Liver (tissue), 9 donors: ENCODE measurements around the gene IQCE. TPM values are rescaled to one million over a fixed set of nuclear protein-coding genes. Genes with fewer than 3 reads are reported as not detected.

Source experiments
- DNase-seq: peaks from one replicate; pipeline ENCODE4 v3.0.0-alpha.2; 2017; ENCODE audit warnings: low spot score
- H3K27ac ChIP-seq, 2 donors: one replicate each; pipeline ENCODE4 v1.7.0; 2013; ENCODE audit warnings: inconsistent platforms in 2 of 2, low read length in 2 of 2, control low read depth in 1 of 2, low read depth in 1 of 2, mild to moderate bottlenecking in 1 of 2
- H3K27me3 ChIP-seq, 4 donors: one replicate each; pipeline versions ENCODE4 v1.6.1 to v1.7.0; 2013; ENCODE audit warnings: low read length in 3 of 4, inconsistent platforms in 1 of 4, mild to moderate bottlenecking in 1 of 4, moderate library complexity in 1 of 4; ENCODE audit not compliant: control insufficient read depth in 4 of 4, insufficient read depth in 4 of 4
- H3K36me3 ChIP-seq, 4 donors: one replicate each; pipeline versions ENCODE4 v1.6.1 to v1.7.0; 2013; ENCODE audit warnings: low read length in 3 of 4, mild to moderate bottlenecking in 3 of 4, low read depth in 1 of 4, moderate library complexity in 1 of 4; ENCODE audit not compliant: control insufficient read depth in 4 of 4, insufficient read depth in 3 of 4
- H3K4me1 ChIP-seq, 4 donors: one replicate each; pipeline versions ENCODE4 v1.6.1 to v1.7.0; 2013; ENCODE audit warnings: low read length in 3 of 4, mild to moderate bottlenecking in 3 of 4, moderate library complexity in 1 of 4; ENCODE audit not compliant: control insufficient read depth in 4 of 4, insufficient read depth in 4 of 4
- H3K4me3 ChIP-seq, 3 donors: one replicate each; pipeline versions ENCODE4 v1.6.1 to v1.7.0; 2013; ENCODE audit warnings: low read length in 3 of 3, control low read depth in 1 of 3, low read depth in 1 of 3, mild to moderate bottlenecking in 1 of 3
- H3K9ac ChIP-seq, 2 donors: one replicate each; pipeline ENCODE4 v1.7.0; 2013; ENCODE audit warnings: low read length in 2 of 2, mild to moderate bottlenecking in 2 of 2, moderate library complexity in 2 of 2, control low read depth in 1 of 2, low read depth in 1 of 2
- H3K9me3 ChIP-seq, 4 donors: one replicate each; pipeline versions ENCODE4 v1.6.1 to v1.7.0; 2013; ENCODE audit warnings: low read length in 3 of 4; ENCODE audit not compliant: control insufficient read depth in 4 of 4
- FOXA1 ChIP-seq: IDR thresholded peaks from 2 replicates; pipeline ENCODE4 v1.6.1; 2016; ENCODE audit warnings: antibody characterized with exemption
- GABPA ChIP-seq, 2 donors: IDR thresholded peaks in 1 of 2; conservative IDR thresholded peaks in 1 of 2; 2 replicates each; pipeline ENCODE4 v1.6.1; 2016; ENCODE audit warnings: antibody characterized with exemption in 2 of 2, mild to moderate bottlenecking in 1 of 2, moderate library complexity in 1 of 2
- HNF4A ChIP-seq, 2 donors: conservative IDR thresholded peaks; 2 replicates each; pipeline ENCODE4 v1.6.1; 2016; ENCODE audit warnings: antibody characterized with exemption in 2 of 2, mild to moderate bottlenecking in 2 of 2
- HNF4G ChIP-seq: IDR thresholded peaks from 2 replicates; pipeline ENCODE4 v1.6.1; 2016; ENCODE audit warnings: antibody characterized with exemption
- JUND ChIP-seq, 2 donors: IDR thresholded peaks; 2 replicates each; pipeline ENCODE4 v1.6.1; 2016; ENCODE audit warnings: antibody characterized with exemption in 2 of 2
- NR2F2 ChIP-seq: IDR thresholded peaks from 2 replicates; pipeline ENCODE4 v1.6.1; 2016; ENCODE audit warnings: antibody characterized with exemption
- RAD21 ChIP-seq, 2 donors: IDR thresholded peaks; 2 replicates each; pipeline ENCODE4 v1.6.1; 2016; ENCODE audit warnings: antibody characterized with exemption in 2 of 2, mild to moderate bottlenecking in 2 of 2
- RXRA ChIP-seq, 2 donors: IDR thresholded peaks; 2 replicates each; pipeline ENCODE4 v1.6.1; 2017 to 2018; ENCODE audit warnings: antibody characterized with exemption in 2 of 2, mild to moderate bottlenecking in 1 of 2
- SP1 ChIP-seq: IDR thresholded peaks from 2 replicates; pipeline ENCODE4 v1.6.1; 2018; ENCODE audit warnings: antibody characterized with exemption, mild to moderate bottlenecking
- WGBS: extraction: QIAGEN DNeasy Blood & Tissue Kit; methylation state at CpG from one replicate; pipeline ENCODE4 v1.1.7; 2013; 5-methylcytosine and 5-hydroxymethylcytosine counted together
- polyA plus RNA-seq, 2 donors: library from polyadenylated mRNA; stranded (reverse) in 1 of 2; unstranded in 1 of 2; fragments of 200-250 nt in 1 of 2; fragments of >200 nt in 1 of 2; fragmentation: Nextera tagmentation in 1 of 2; extraction: Ambion mirVana in 1 of 2; gene quantifications; one replicate each; pipeline versions ENCODE4 v1.2.1 to v1.2.3, GENCODE V29; 2013 to 2015
- total RNA-seq, 2 donors: library from RNA; depleted of rRNA; stranded (reverse); fragments of >200 nt; gene quantifications; one replicate each; pipeline ENCODE4 v1.2.3, GENCODE V29; 2014
- TF ChIP-seq, protein P1 (sequence below): IDR thresholded peaks from 2 replicates; pipeline ENCODE4 v1.6.1; 2016; ENCODE audit warnings: antibody characterized with exemption
- TF ChIP-seq, protein P2 (sequence below): IDR thresholded peaks from 2 replicates; pipeline ENCODE4 v1.6.1; 2016; ENCODE audit warnings: antibody characterized with exemption, mild to moderate bottlenecking
- TF ChIP-seq, protein P3 (sequence below): IDR thresholded peaks from 2 replicates; pipeline ENCODE4 v1.6.1; 2016; ENCODE audit warnings: antibody characterized with exemption
- TF ChIP-seq, protein P4 (sequence below): IDR thresholded peaks from 2 replicates; pipeline ENCODE4 v1.6.1; 2016; ENCODE audit warnings: antibody characterized with exemption
- donor health status: healthy.
- donor health status: healthy.
- donor health status: healthy.
- donor health status: healthy.
- donor health status: healthy.

IQCE gene
- total and polyA plus RNA-seq, 4 donors = 2.1 to 5.9 (median 3.6) TPM

DNA sequence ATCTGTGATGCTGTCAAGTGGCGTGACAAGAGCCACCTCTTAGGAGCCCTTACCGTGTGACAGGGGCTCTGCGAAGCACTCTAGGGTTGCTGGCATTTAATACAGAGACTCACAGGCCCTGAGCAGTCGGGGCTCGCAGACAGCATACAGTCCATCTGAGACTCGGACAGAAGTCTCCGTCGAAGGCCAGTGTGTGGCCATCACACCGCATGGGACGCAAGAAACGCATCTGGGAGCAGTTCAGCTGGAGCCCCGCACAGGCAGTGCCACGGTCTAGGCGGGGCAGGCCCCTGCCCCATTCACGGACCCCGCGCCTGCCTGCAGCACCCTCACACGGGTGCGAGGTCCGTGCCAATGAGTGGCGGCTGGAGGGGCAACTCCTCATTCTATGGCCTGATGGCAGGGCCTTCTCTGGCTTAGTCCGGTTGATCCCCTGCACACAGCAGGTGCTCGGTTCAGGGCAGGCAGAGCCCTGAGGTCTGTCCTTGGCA lies 33.6 kb downstream of the IQCE start:
- H3K9ac ChIP-seq = no peak overlapping the region
- no peak overlapping the region for H3K27ac ChIP-seq
- TF ChIP-seq RAD21 (IDR thresholded peaks at IDR 0.05) = no peak
- no peak for TF ChIP-seq NR2F2
- TF ChIP-seq, protein P1, sequence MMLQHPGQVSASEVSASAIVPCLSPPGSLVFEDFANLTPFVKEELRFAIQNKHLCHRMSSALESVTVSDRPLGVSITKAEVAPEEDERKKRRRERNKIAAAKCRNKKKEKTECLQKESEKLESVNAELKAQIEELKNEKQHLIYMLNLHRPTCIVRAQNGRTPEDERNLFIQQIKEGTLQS = no peak
- no peak for TF ChIP-seq GABPA (IDR thresholded peaks at IDR 0.05 in 1 of 2, conservative IDR thresholded peaks at IDR 0.05 in 1 of 2)
- no peak for TF ChIP-seq FOXA1
- WGBS = 97% methylated on average over 23 of the region's 23 CpGs
- no peaks in the 10 kb centered on the region for H3K9me3 ChIP-seq
- H3K27me3 ChIP-seq = no peaks in the 10 kb centered on the region
- peaks cover 3 to 27% (median 6%) of the 10 kb centered on the region in 4 donors for H3K36me3 ChIP-seq
- DNase-seq = no peak
- no peak overlapping the region for H3K4me3 ChIP-seq
- H3K4me1 ChIP-seq = no peaks in the 10 kb centered on the region

DNA sequence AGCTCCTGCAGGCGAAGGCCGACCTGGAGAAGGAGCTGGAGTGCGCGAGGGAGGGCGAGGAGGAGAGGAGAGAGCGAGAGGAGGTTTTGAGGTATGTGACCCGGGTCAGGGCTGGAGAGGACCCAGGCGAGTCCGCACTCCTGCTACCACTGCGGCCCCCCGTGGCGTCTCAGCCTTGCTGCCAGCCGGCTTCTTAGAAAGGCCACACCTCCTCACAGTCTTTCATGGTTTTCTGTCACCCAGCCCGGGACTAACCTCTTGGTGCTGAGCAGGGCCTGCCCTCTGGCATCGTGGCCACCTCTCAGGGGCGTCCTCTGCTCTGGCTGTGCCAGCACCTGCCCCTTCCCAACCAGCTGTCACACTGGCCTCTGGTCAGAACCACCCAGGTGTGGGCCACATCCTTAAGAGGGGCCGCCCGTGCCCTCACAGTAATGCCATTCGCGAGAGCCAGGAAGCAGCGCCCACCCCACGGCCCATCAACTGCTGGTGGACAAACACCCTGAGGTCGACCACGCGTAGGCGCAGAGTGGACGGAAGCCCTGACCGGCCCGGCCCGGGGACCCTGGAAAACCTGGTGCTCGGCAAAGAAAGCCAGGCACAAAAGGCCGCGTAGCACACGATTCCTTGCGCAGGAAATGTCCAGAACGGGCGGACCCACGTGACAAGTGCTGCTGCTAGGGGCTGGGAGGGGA lies 34.4 kb downstream of the IQCE start:
- no peak overlapping the region for H3K27ac ChIP-seq
- peaks cover 3 to 27% (median 6%) of the 10 kb centered on the region in 4 donors for H3K36me3 ChIP-seq
- WGBS = 95% methylated on average over 38 of the region's 38 CpGs
- DNase-seq = no peak
- no peaks in the 10 kb centered on the region for H3K9me3 ChIP-seq
- no peaks in the 10 kb centered on the region for H3K4me1 ChIP-seq
- no peaks in the 10 kb centered on the region for H3K27me3 ChIP-seq
- H3K9ac ChIP-seq = no peak overlapping the region
- TF ChIP-seq HNF4G (no peak), SP1 (no peak), NR2F2 (no peak), GABPA (IDR thresholded peaks at IDR 0.05 in 1 of 2, conservative IDR thresholded peaks at IDR 0.05 in 1 of 2) (no peak), HNF4A (conservative IDR thresholded peaks at IDR 0.05) (no peak), RXRA (IDR thresholded peaks at IDR 0.05) (no peak), JUND (IDR thresholded peaks at IDR 0.05) (no peak)
- TF ChIP-seq, protein P2, sequence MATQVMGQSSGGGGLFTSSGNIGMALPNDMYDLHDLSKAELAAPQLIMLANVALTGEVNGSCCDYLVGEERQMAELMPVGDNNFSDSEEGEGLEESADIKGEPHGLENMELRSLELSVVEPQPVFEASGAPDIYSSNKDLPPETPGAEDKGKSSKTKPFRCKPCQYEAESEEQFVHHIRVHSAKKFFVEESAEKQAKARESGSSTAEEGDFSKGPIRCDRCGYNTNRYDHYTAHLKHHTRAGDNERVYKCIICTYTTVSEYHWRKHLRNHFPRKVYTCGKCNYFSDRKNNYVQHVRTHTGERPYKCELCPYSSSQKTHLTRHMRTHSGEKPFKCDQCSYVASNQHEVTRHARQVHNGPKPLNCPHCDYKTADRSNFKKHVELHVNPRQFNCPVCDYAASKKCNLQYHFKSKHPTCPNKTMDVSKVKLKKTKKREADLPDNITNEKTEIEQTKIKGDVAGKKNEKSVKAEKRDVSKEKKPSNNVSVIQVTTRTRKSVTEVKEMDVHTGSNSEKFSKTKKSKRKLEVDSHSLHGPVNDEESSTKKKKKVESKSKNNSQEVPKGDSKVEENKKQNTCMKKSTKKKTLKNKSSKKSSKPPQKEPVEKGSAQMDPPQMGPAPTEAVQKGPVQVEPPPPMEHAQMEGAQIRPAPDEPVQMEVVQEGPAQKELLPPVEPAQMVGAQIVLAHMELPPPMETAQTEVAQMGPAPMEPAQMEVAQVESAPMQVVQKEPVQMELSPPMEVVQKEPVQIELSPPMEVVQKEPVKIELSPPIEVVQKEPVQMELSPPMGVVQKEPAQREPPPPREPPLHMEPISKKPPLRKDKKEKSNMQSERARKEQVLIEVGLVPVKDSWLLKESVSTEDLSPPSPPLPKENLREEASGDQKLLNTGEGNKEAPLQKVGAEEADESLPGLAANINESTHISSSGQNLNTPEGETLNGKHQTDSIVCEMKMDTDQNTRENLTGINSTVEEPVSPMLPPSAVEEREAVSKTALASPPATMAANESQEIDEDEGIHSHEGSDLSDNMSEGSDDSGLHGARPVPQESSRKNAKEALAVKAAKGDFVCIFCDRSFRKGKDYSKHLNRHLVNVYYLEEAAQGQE = no peak
- TF ChIP-seq, protein P3, sequence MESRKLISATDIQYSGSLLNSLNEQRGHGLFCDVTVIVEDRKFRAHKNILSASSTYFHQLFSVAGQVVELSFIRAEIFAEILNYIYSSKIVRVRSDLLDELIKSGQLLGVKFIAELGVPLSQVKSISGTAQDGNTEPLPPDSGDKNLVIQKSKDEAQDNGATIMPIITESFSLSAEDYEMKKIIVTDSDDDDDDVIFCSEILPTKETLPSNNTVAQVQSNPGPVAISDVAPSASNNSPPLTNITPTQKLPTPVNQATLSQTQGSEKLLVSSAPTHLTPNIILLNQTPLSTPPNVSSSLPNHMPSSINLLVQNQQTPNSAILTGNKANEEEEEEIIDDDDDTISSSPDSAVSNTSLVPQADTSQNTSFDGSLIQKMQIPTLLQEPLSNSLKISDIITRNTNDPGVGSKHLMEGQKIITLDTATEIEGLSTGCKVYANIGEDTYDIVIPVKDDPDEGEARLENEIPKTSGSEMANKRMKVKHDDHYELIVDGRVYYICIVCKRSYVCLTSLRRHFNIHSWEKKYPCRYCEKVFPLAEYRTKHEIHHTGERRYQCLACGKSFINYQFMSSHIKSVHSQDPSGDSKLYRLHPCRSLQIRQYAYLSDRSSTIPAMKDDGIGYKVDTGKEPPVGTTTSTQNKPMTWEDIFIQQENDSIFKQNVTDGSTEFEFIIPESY = no peak
- TF ChIP-seq, protein P4, sequence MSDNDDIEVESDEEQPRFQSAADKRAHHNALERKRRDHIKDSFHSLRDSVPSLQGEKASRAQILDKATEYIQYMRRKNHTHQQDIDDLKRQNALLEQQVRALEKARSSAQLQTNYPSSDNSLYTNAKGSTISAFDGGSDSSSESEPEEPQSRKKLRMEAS = no peak
- H3K4me3 ChIP-seq = no peak overlapping the region
